Measurements from ENCODE around the gene LMX1B.
"Not testable (repeated sequence)": the region's sequence is repeated elsewhere in the genome, so short reads cannot be mapped to it uniquely, and the experiment has no call there.

LMX1B gene

DNA sequence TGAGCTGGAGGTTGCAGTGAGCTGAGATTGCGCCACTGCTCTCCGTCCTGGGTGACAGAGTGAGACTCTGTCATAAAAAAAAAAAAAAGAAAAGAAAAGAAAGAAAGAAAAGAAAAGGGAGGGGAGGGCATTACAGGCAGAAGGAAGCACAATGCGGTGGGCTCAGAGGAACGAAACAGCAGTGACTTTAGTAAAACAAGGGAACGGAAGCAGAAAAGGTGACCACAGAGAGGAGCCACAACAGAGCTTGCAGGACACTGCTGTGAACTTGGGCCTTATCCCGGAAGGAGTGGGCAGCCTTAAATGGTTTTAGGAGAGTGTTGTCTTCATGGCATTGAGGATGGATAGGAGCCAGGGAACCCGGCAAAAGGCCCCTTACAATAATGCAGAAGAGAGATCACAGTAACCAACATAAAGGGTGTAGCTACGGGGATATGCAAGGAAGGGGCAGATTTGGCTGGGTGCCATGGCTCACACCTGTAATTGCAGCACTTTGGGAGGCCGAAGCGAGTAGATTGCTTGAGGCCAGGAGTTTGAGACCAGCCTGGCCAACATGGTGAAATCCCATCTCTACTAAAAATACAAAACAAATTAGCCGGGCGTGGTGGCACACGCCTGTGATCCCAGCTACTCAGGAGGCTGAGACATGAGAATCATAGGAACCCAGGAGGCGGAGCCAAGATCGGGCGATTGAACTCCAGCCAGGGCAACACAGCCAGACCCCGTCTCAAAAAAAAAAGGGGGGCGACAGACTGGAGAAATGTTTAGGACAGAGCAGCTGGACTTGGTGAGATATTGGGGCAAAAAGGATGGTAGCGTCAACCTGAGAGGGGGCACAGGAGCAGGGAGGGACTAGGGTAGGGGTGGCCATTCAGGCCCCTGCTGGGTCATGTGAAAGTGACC, 107.2 kb downstream of the LMX1B start:
- DNase-seq = no peak

DNA sequence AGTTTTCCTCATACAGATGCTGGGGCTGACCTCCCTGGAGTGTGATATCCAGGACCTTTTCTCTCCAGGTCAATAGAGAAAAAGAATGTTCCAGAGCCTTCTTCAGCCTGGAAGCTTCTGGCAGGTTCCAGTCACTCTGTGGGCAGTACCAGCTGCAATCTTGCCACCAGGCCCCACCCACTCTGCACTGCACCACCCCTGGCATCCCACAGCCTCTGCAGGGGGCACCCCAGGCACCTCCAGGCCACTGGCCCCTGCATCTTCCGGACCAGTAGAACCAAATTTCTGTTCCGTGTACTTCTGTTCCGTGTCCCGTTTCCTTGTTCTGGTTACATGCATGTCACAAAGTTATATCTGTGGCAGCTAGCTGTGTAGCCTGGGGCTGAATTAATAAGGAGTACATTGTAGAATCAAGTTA, 107.8 kb downstream of the LMX1B start:
- no peak for DNase-seq

DNA sequence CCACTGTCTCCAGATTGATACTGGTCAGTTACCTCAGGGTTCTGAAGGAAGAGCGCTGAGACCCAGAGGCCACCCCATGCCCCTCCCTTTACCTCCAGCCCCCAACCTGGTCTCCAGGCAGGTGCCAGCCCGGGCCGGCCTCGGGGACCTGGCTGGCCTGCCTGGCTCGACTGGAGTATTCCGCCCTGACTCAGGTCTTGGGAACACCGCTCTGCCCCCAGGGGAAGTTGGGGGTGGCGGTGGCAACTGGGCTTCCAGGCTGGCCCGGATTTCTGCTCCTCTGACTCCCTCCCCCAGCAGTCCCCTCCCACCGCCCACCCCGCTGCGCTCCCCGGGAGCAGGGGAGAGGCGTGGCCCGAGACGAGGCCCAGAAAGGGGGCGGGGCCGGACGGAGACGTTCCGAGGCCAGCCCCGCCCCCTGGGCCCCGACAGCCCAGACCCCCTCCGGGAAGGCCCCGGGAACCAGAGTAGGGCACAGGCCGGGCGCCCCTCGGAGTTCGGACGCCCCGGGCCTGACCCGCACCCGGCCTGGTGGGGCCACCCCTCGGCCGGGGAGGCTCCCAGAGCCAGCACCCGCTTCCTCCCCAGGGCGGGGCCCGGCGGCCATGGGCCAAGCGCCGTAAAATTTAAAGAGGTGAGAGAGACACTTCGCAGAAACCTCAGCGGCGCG, 108.7 kb downstream of the LMX1B start:
- peak; percentile 87 for DNase-seq

DNA sequence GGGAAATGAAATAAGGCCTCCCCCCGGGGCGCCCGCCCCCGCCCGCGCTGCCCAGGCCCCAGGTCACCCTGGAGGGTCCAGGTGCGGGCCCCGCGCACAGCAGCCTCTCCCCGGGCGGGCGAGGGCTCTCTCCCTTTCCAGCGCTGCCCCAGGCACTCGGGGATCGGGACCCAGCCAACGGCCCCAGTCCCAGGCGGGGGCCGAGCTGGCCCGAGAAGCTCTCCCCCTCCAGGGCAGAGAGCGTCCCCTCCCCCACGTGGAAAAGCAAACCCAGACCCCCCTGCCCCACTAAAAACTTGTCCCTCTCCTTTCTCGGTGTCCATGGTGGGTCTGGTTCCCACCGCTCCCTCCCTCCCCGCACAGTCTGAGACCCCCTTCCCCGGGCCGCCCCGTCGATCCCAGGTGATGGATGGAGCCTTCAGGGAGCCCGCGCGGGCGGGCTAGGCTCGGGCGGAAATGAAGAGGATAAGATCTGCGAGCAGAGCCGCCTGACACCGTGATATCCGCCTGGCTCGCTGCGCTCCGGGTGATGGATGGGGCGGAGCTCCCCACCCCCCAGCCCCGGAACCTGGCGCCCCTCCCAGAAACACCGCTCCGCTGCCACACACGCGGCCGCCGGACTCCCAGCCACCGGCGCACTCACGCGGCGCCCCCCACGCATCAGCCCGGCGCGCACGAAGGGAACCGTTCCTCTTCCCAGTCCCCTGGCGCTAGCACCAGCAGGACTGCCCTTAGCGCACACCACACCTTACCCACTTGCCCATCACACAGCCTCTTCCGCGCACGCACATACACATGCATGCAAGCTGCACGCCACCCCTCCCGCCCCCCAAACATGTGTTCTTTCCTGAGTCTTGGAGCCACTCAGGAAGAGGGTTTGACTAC, 109.4 kb downstream of the LMX1B start:
- peak; percentile 79 for DNase-seq

DNA sequence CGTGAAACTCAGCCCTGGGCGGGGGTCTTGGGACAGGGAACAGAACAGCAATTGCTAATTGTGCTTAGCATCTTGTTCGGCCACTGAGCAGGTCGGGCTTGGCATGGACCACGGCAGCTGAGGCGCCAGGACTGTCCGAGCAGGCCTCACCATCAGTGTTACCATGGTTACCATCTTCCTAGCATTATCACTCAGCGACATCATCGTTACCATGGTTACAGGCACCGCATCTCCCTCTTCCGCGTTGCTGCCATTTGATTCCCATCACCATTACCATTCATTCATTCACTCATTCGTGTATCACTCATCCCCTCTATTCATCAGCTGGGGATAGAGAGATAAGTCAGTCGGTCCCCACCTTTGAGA, 110.1 kb downstream of the LMX1B start:
- peak; percentile 28 for DNase-seq

DNA sequence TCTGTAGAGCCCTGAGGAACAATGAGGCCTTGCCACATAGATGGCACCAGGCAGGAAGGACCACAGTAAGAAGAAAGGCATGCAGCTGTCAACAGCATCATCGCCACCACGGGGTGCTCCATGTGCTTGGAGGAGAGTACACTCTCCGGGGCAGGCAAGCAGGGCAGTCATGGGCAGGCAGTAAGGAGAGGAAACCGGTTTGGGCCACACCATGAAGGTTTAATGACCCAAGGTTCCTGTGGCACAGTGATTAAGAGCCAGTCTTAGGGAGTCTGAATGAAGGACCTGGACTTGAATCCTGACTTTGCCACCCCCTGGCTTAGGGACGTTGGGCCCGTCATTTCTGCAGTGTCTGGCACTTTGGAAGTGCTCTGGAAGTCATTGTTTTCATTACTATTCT, 110.5 kb downstream of the LMX1B start:
- DNase-seq = no peak

DNA sequence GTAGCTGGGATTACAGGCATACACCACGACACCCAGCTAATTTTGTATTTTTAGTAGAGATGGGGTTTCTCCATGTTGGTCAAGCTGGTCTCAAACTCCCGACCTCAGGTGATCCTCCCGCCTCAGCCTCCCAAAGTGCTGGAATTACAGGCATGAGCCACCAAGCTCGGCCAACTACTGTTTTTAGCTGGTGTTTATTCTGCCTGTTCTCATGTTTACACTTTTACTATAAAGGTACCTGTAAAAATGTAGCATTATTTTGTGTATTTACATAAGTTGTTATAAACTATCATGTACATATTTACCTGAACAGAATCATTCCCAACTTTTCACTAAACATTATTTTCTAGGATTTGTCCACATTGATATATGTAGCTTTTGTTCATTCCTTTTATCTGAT, 111.8 kb downstream of the LMX1B start:
- DNase-seq = not testable (repeated sequence)

DNA sequence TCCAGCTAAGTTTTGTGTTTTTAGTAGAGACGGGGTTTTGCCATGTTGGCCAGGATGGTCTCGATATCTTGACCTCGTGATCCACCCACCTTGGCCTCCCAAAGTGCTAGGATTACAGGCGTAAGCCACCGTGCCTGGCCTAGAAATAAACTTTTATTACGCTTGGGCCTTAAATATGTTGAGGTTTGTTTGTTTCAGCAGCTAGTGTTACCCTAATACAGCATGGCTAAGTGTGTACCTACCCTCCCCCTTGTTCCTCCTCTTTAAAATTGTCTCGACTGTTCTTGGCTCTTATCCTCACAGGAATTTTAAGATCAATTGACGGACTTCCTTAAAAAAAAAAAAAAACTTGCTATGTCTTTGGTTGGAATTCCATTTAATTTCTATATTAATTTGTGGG, 114.5 kb downstream of the LMX1B start:
- DNase-seq = not testable (repeated sequence)

DNA sequence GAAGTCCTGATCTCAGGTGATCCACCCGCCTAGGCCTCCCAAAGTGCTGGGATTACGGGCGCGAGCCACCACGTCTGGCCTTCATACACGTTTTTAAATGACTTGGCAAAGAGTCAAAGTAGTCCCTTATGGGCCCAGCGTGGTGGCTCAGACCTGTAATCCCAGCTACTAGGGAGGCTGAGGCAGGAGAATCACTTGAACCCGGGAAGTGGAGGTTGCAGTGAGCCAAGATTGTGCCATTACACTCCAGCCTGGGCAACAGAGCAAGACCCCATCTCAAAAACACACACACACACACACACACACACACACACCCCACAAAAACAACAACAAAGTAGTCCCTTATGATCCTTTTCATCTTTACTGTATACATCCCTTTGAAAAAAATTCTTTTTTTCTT, 116.9 kb downstream of the LMX1B start:
- not testable (repeated sequence) for DNase-seq

DNA sequence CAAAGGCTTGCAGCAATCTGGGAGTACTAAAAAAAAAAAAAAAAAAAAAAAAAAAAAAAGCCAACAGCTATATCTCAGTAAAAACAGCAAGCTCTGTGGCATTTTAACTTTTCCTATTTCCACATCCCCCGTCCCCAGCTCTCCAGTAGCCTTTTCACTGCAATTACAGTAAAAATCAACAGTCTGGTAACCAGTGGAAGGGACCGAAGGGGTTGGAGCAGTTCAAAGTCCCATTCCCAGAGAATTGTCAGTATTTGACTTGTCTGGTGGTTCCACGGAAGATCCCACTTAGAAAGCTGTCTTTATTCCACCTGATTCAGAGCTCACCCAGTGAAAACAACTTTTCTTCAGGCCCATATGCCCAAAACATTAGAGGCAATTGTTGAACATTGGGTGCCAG, 119.3 kb downstream of the LMX1B start:
- no peak for DNase-seq

DNA sequence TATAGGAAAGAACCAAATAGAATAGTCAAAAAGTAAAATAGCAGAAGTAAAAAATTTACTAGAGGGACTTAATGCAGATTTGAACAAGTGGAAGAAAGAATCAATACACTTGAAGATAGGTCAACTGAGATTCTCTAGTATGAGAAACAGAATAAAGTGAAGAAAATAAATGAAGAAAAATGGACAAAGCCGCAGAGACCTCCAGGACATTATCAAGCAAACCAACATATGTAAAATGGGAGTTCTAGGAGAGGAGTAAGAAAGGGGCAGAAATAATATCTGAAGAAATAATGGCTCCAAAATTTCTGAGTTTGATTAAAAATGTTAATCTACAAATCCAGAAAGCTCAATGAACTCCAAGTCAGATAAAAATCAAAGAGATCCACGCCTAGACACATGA, 121.1 kb downstream of the LMX1B start:
- no peak for DNase-seq

DNA sequence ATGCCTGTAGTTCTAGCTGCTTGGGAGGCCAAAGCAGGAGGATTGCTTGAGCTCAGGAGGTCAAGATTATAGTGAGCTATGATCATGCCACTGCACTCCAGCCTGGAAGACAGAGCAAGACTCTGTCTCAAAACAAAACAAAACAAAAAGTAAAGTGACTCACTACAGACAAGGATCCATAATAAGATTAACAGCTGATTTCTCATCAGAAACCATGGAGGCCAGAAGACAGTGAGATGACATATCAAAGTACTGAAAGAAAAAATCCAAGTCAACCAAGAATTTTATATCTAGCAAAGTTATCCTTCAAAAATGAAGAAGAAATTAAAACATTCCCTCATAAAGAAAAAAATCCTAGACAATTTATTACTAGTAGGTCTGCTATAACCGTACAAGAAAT, 121.8 kb downstream of the LMX1B start:
- DNase-seq = no peak

DNA sequence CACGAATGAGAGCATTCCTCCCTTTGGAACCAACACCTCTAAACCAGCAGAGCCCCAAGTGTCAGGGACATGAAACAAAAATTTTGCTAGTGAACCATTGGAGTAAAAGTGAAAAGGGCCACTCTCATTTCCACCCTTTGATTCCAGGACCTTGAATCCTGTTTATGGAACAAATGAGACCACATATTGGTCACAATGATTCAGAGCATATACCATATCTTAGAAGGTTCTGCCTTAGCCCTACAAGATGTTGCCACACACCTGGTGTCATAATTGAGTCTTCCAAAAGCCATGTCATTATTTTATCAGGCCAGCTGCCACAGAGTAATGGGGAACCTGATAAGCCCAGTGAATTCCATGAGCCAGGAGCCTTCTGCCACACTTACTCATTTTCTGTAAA, 124.8 kb downstream of the LMX1B start:
- DNase-seq = no peak

DNA sequence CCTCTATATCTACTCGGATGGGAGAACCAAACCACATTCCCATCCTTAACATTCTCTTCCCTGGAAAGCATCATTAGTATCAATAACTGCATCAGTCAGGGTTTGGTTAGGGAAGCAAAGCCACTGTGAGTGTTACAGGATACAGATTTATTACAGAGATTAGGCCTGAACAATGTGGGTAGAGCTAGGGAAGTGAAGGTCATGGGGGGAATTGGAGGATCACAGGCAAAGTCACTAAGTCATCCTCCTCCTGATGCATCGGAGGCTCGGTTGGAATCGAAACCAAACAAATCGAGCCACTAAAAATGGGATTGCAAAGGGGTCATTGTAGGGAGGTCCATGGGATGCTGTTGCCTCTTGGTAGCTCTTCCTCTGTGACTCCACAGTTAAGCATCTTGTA, 129.3 kb downstream of the LMX1B start:
- no peak for DNase-seq

DNA sequence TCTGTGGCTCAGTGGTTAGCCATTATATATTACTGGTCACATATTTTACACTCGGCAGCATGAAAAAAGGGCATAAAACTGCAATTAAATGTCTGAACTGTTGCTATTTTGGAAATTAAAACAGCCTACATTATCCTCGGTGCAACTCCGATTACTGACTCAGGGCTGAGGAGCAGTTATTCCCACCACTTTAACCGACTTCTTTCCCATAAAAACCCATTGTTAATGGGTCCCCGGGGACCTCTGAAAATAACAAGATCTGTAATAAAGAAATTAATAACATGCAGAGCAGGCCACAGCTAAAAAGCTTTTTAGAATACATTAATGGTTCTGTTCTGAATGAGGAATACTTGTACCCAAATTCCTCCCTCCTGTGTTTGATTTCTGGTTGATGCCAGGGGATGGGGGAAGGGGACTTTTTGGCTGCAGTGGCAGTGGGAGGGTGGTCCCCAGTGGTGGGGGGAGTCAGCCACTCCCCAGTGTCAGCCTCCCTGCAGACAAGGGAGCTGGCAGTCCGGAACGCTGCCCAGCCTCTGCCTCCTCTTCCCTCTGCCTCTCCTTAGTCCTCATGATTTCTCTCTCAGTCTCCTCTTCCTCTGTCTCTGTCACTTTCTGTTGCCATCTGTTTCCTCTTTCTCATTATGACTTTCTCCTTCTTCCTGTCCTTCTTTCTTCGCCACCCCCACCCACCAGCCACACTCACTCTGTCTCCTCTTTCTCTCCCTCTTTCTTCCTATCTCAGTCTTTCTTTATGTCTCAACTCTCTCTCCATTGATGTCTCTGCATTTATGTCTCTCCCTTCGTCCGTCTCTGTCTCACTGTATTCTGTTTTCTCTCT, 132.1 kb downstream of the LMX1B start:
- DNase-seq = no peak

Measured in NCI-H82 (cell line).